ENCODE results near the gene SMYD2. TPM values are rescaled to one million over a fixed set of nuclear protein-coding genes. Genes with fewer than 3 reads are reported as not detected.

Gene SMYD2
- total RNA-seq, 2 donors from 2014 or later, result 13.8 to 22.4 TPM

- no peaks in the 10 kb centered on the region for H3K4me1 ChIP-seq (ENCODE audit: control insufficient read depth, insufficient read depth, low read length)
- H3K9me3 Mint-ChIP-seq, result no peaks in the 10 kb centered on the region
- H3K9me3 ChIP-seq (ENCODE audit: control insufficient read depth, low read length), result no peaks in the 10 kb centered on the region
- H3K27ac Mint-ChIP-seq, result peak overlapping the region; percentile 74
- H3K27me3 Mint-ChIP-seq (ENCODE audit: insufficient read depth), result no peaks in the 10 kb centered on the region
- no peak overlapping the region for H3K4me3 ChIP-seq (ENCODE audit: low read length)
- H3K36me3 ChIP-seq (ENCODE audit: control insufficient read depth, insufficient read depth, low read length), result peaks cover 17% of the 10 kb centered on the region
- H3K27ac ChIP-seq (ENCODE audit: low read depth, low read length), result no peak overlapping the region
- H3K9ac ChIP-seq (ENCODE audit: extremely low read depth, low read length, poor library complexity, severe bottlenecking), result no peak overlapping the region
- H3K4me3 Mint-ChIP-seq, result no peak overlapping the region
- H3K4me1 Mint-ChIP-seq, result peaks cover 8% of the 10 kb centered on the region
- WGBS, 2 experiments (ENCODE audit: insufficient coverage in 1 of 2, insufficient read length in 1 of 2), result 67 to 79% methylated on average over 4 to 6 of the region's 6 CpGs
- H3K27me3 ChIP-seq (ENCODE audit: control insufficient read depth, insufficient read depth, low read length, poor library complexity, severe bottlenecking), result no peaks in the 10 kb centered on the region
- peaks cover 13% of the 10 kb centered on the region for H3K36me3 Mint-ChIP-seq (ENCODE audit: low read depth)
- peak; percentile 89 for TF ChIP-seq CTCF (conservative IDR thresholded peaks at IDR 0.05)
- DNase-seq, result peak; percentile 87
Measured at GRCh38 chr1:214332946-214333798, 52.2 kb downstream of the SMYD2 start.

- no peak for DNase-seq
- 90 to 94% methylated on average over 2 to 4 of the region's 4 CpGs for WGBS, 2 experiments (ENCODE audit: insufficient coverage in 1 of 2, insufficient read length in 1 of 2)
- no peak overlapping the region for H3K4me3 Mint-ChIP-seq
Measured at GRCh38 chr1:214335567-214335966, 54.6 kb downstream of the SMYD2 start.

GRCh38 chr1:214337015-214337414 lies 56.1 kb downstream of the SMYD2 start:
- H3K4me3 Mint-ChIP-seq, result no peak overlapping the region
- no peaks in the 10 kb centered on the region for H3K9me3 ChIP-seq (ENCODE audit: control insufficient read depth, low read length)
- H3K27ac Mint-ChIP-seq, result no peak overlapping the region
- no peak for DNase-seq
- no peak overlapping the region for H3K9ac ChIP-seq (ENCODE audit: extremely low read depth, low read length, poor library complexity, severe bottlenecking)
- no peaks in the 10 kb centered on the region for H3K9me3 Mint-ChIP-seq
- H3K27me3 ChIP-seq (ENCODE audit: control insufficient read depth, insufficient read depth, low read length, poor library complexity, severe bottlenecking), result no peaks in the 10 kb centered on the region
- H3K36me3 ChIP-seq (ENCODE audit: control insufficient read depth, insufficient read depth, low read length), result peaks cover 20% of the 10 kb centered on the region
- H3K27ac ChIP-seq (ENCODE audit: low read depth, low read length), result no peak overlapping the region
- H3K27me3 Mint-ChIP-seq (ENCODE audit: insufficient read depth), result no peaks in the 10 kb centered on the region
- no peak overlapping the region for H3K4me3 ChIP-seq (ENCODE audit: low read length)
- H3K4me1 ChIP-seq (ENCODE audit: control insufficient read depth, insufficient read depth, low read length), result no peaks in the 10 kb centered on the region
- H3K4me1 Mint-ChIP-seq, result peaks cover 8% of the 10 kb centered on the region
- 78 to 100% methylated on average over 1 to 2 of the region's 2 CpGs for WGBS, 2 experiments (ENCODE audit: insufficient coverage in 1 of 2, insufficient read length in 1 of 2)
- H3K36me3 Mint-ChIP-seq (ENCODE audit: low read depth), result peaks cover 18% of the 10 kb centered on the region
- TF ChIP-seq CTCF (conservative IDR thresholded peaks at IDR 0.05), result no peak

More at GRCh38 chr1:214335567-214335966, 54.6 kb downstream of the SMYD2 start:
- Histone ChIP-seq H3K4me3 (ENCODE audit: low read length) (no peak overlapping the region), H3K9ac (ENCODE audit: extremely low read depth, low read length, poor library complexity, severe bottlenecking) (no peak overlapping the region), H3K27me3 (ENCODE audit: control insufficient read depth, insufficient read depth, low read length, poor library complexity, severe bottlenecking) (no peaks in the 10 kb centered on the region), H3K4me1 (ENCODE audit: control insufficient read depth, insufficient read depth, low read length) (no peaks in the 10 kb centered on the region), H3K9me3 (ENCODE audit: control insufficient read depth, low read length) (no peaks in the 10 kb centered on the region), H3K27ac (ENCODE audit: low read depth, low read length) (no peak overlapping the region), H3K36me3 (ENCODE audit: control insufficient read depth, insufficient read depth, low read length) (peaks cover 16% of the 10 kb centered on the region)
- peaks cover 8% of the 10 kb centered on the region for H3K4me1 Mint-ChIP-seq
- peaks cover 13% of the 10 kb centered on the region for H3K36me3 Mint-ChIP-seq (ENCODE audit: low read depth)
- H3K27me3 Mint-ChIP-seq (ENCODE audit: insufficient read depth), result no peaks in the 10 kb centered on the region
- H3K9me3 Mint-ChIP-seq, result no peaks in the 10 kb centered on the region
- H3K27ac Mint-ChIP-seq, result no peak overlapping the region
- no peak for TF ChIP-seq CTCF (conservative IDR thresholded peaks at IDR 0.05)

Data from endodermal cell (in vitro differentiated cells).